GM12892 (cell line): ENCODE results near the gene HSPBP1.

Experiments used
- POLR2AphosphoS5 ChIP-seq: IDR thresholded peaks from 2 replicates; pipeline ENCODE4 v1.6.1; 2011; ENCODE audit warnings: low read depth, low read length, control low read depth
- TAF1 ChIP-seq: IDR thresholded peaks from 2 replicates; pipeline ENCODE4 v1.6.1; 2011; ENCODE audit warnings: low read depth, mild to moderate bottlenecking, control low read depth, low read length, borderline replicate concordance

DNA sequence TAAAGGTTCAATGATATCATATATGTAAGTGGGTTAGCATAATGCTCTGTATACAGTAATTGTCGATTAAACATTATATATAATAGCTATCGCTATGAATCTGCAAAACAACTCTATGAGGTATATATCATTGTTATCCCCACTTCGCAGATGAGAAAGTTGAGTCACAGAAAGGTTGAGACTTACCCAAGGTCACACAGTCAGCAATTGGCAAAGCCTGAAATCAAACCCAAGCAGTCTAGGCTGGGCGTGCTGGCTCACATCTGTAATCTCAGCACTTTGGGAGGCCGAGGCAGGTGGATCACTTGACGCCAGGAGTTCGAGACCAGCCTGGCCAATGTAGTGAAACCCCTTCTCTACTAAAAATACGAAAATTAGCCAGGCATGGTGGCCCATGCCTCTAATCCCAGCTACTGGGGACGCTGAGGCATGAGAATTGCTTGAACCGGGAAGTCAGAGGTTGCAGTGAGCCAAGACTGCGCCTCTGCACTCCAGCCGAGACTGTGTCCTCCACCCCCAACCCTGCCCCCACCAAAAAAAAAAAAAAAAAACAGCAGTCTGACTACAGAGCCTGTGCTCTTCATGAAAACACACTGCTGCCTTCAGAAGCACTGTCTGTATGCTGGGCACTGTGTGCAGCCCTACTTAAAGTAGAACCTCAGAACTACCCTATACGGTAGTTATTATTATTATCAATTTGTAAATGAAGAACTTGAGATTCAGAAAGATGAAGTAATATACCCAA is 1.3 kb downstream of the HSPBP1 start:
- no peak for TF ChIP-seq POLR2AphosphoS5
- no peak for TF ChIP-seq TAF1
